Measurements from ENCODE around the gene RNF224. TPM values are rescaled to one million over a fixed set of nuclear protein-coding genes. Genes with fewer than 3 reads are reported as not detected.
A peak's percentile ranks its signal among the peaks of the same experiment; 100 is the strongest.

Gene RNF224
- total RNA-seq, 1 experiment from 2014 or later: not detected

DNA sequence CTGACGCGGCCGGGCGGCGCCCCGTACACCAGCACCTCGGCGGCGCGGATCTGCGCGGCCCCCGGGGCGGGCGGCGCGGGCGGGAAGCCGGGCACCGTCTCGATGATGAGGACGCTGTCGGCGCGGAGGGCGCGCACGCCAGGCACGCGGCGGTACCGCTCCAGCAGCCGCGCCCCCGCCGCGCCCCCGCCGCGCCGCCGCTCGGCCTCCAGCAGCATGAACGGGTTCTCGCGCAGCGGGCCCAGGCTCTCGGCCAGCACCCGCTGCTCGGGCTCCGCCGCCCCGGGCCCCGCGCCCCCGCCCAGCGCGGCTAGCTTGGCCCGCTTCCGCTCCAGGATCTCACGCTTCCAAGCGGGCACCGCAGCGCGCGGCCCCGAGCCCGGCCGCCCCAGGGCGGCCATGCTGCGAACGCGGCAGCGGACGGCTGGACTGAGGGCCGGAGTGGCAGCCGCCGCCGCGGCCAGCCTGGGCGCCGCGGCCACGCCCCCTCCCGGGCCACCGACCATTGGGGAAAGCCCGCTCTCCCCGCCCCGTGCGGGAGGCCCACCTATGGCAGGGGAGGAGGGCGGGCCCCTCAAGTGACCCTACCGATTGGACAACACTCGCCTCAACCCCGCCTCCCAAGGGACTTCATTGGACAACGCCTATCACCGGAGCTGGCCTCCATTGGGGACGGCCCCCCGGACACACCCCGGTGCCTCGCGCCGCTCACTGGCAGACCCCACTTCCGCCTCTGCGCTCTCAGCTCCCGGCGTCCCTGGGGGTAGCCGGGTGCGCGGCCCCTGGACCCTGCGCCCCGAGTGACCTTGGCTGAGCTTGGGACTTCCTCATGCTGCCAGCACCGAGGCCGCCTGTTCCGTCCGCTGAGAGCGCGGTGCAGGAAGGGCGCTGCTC lies 26.7 kb upstream of the RNF224 start, which contains the start of gene TPRN:
TPRN (minus strand) TSS at position 431 of the 894 bp plus-strand sequence; CDS start at position 401, 30 bp downstream.
- Histone ChIP-seq H3K4me3 (ENCODE audit: low read depth, low read length, poor library complexity, severe bottlenecking) (peak within 1 kb of the TSS; percentile 59), H3K9me3 (ENCODE audit: low read depth, low read length, poor library complexity, severe bottlenecking) (no peaks in the 10 kb centered on the region), H3K36me3 (ENCODE audit: insufficient read depth, low read length, poor library complexity, severe bottlenecking) (peaks cover 6% of the 10 kb centered on the region), H3K27ac (ENCODE audit: low read depth, low read length, poor library complexity, severe bottlenecking) (peak within 1 kb of the TSS; percentile 76), H3K27me3 (replicated peaks; ENCODE audit: insufficient read depth, low read depth, low read length, poor library complexity) (no peaks in the 10 kb centered on the region), H3K4me1 (ENCODE audit: insufficient read depth, low read length, poor library complexity, severe bottlenecking) (peaks cover 34% of the 10 kb centered on the region)
- intact Hi-C loops (cut with micrococcal nuclease; ENCODE audit: unreplicated experiment): loop anchor here (2.0 kb wide), 1 partner anchor 40 kb away; the partner anchor contains the start of gene TUBB4B
- ChIA-PET POLR2A (ENCODE audit: low non-redundant PET) (no interaction called here), CTCF (interaction anchor here (0.6 to 1.0 kb wide), 4 partner anchors 12 to 208 kb away, joined by 3 to 9 read pairs (median 5); partner anchors contain the start of gene PAXX)
- BruUV-seq (replicated peaks): no TSS peak
- TF ChIP-seq, protein P1, sequence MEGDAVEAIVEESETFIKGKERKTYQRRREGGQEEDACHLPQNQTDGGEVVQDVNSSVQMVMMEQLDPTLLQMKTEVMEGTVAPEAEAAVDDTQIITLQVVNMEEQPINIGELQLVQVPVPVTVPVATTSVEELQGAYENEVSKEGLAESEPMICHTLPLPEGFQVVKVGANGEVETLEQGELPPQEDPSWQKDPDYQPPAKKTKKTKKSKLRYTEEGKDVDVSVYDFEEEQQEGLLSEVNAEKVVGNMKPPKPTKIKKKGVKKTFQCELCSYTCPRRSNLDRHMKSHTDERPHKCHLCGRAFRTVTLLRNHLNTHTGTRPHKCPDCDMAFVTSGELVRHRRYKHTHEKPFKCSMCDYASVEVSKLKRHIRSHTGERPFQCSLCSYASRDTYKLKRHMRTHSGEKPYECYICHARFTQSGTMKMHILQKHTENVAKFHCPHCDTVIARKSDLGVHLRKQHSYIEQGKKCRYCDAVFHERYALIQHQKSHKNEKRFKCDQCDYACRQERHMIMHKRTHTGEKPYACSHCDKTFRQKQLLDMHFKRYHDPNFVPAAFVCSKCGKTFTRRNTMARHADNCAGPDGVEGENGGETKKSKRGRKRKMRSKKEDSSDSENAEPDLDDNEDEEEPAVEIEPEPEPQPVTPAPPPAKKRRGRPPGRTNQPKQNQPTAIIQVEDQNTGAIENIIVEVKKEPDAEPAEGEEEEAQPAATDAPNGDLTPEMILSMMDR (conservative IDR thresholded peaks at IDR 0.05; ENCODE audit: low read depth, low read length): no peak
- no peak for TF ChIP-seq EZH2 (IDR thresholded peaks at IDR 0.05; ENCODE audit: borderline replicate concordance, low read depth, low read length, poor library complexity, severe bottlenecking)
- peak; percentile 100 for DNase-seq (ENCODE audit: low spot score)

DNA sequence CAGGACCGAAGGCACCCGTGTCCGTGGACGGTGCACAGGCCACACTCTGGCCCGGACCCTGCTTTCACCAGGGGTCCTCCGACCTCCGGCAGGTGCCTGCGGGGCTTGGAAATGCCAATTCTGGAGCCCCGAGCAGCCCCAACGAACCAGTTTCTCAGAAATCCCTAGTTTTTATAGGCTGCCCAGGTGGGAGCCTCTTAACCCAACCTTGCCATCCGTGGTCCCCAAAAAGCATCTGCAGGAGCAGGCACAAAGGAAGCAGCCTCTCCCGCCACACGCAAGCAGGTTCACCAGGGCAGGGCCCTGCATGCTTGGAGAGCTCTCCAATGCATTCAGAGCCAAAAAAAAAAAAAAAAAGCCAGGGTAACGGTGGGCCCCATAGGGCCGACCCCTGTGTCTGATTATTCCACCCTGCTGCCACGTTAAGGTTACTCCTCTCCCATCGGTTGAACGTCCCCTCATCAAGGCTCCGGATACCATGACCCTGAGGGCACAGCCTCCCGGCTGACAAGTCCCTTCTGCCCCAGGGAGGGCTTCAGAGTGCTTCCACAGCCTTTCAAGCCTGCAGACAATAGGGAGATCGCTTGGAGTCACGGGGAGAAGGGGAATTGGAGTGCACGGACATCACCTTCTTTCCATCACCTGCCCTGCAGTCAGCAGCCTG lies 26.0 kb upstream of the RNF224 start:
- Histone ChIP-seq H3K27me3 (replicated peaks; ENCODE audit: insufficient read depth, low read depth, low read length, poor library complexity) (no peaks in the 10 kb centered on the region), H3K36me3 (ENCODE audit: insufficient read depth, low read length, poor library complexity, severe bottlenecking) (peaks cover 6% of the 10 kb centered on the region), H3K9me3 (ENCODE audit: low read depth, low read length, poor library complexity, severe bottlenecking) (no peaks in the 10 kb centered on the region), H3K4me1 (ENCODE audit: insufficient read depth, low read length, poor library complexity, severe bottlenecking) (peaks cover 37% of the 10 kb centered on the region), H3K4me3 (ENCODE audit: low read depth, low read length, poor library complexity, severe bottlenecking) (peak overlapping the region; percentile 59), H3K27ac (ENCODE audit: low read depth, low read length, poor library complexity, severe bottlenecking) (peak overlapping the region; percentile 76)
- ChIA-PET POLR2A (ENCODE audit: low non-redundant PET) (no interaction called here), CTCF (interaction anchor here (0.6 to 1.0 kb wide), 3 partner anchors 12 to 35 kb away, joined by 3 to 9 read pairs (median 4); no protein-coding TSS in a partner anchor)
- intact Hi-C loops (cut with micrococcal nuclease; ENCODE audit: unreplicated experiment): loop anchor here (2.0 kb wide), 1 partner anchor 39 kb away; the partner anchor contains the start of gene TUBB4B
- TF ChIP-seq, protein P1 (conservative IDR thresholded peaks at IDR 0.05; ENCODE audit: low read depth, low read length): no peak
- no peak for TF ChIP-seq EZH2 (IDR thresholded peaks at IDR 0.05; ENCODE audit: borderline replicate concordance, low read depth, low read length, poor library complexity, severe bottlenecking)
- BruUV-seq (replicated peaks): no TSS peak
- DNase-seq (ENCODE audit: low spot score): no peak

DNA sequence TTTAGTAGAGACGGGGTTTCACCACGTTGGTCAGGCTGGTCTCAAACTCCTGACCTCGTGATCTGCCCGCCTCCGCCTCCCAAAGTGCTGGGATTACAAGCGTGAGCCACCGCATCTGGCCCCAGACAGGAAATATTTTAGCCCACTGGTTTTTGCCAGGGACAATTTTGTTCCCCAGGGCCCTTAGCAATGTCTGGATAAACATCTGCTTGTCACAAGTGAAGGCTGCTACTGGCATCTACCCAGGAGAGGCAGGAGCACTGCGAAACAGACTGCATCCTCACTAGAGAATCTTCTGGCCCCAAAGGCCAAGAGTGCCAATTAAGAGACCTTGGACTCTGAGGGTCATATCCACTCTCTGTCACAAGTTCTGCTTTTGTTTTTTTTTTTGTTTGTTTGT lies 24.3 kb upstream of the RNF224 start:
- Histone ChIP-seq H3K36me3 (ENCODE audit: insufficient read depth, low read length, poor library complexity, severe bottlenecking) (peaks cover 6% of the 10 kb centered on the region), H3K4me3 (ENCODE audit: low read depth, low read length, poor library complexity, severe bottlenecking) (no peak overlapping the region), H3K27me3 (replicated peaks; ENCODE audit: insufficient read depth, low read depth, low read length, poor library complexity) (no peaks in the 10 kb centered on the region), H3K4me1 (ENCODE audit: insufficient read depth, low read length, poor library complexity, severe bottlenecking) (peaks cover 43% of the 10 kb centered on the region), H3K27ac (ENCODE audit: low read depth, low read length, poor library complexity, severe bottlenecking) (no peak overlapping the region), H3K9me3 (ENCODE audit: low read depth, low read length, poor library complexity, severe bottlenecking) (no peaks in the 10 kb centered on the region)
- intact Hi-C loops (cut with micrococcal nuclease; ENCODE audit: unreplicated experiment): no loop called here
- no TSS peak for BruUV-seq (replicated peaks)
- TF ChIP-seq, protein P1 (conservative IDR thresholded peaks at IDR 0.05; ENCODE audit: low read depth, low read length): no peak
- TF ChIP-seq EZH2 (IDR thresholded peaks at IDR 0.05; ENCODE audit: borderline replicate concordance, low read depth, low read length, poor library complexity, severe bottlenecking): no peak
- CTCF ChIA-PET: no interaction called here
- no peak for DNase-seq (ENCODE audit: low spot score)
- POLR2A ChIA-PET (ENCODE audit: low non-redundant PET): no interaction called here

Measured in A673 (cell line).